K562 (cell line): ENCODE measurements around the gene MAN1A1. TPM values are rescaled to one million over a fixed set of nuclear protein-coding genes. Genes with fewer than 3 reads are reported as not detected.

ENCODE experiments used
- ADNP ChIP-seq: fragments of 200-800 bp; sonication (Bioruptor generic); IDR thresholded peaks from 2 replicates; pipeline ENCODE4 v1.6.1; 2016; ENCODE audit warnings: missing genetic modification characterization, missing compliant biosample characterization
- EP400 ChIP-seq: fragments of 450-650 bp; IDR thresholded peaks from 2 replicates; pipeline ENCODE4 v1.6.1; 2017; ENCODE audit warnings: antibody characterized with exemption, mild to moderate bottlenecking, moderate library complexity
- HDAC1 ChIP-seq, 2 experiments: fragments of 450-650 bp; IDR thresholded peaks; 2 replicates each; pipeline ENCODE4 v1.6.1; 2016 to 2017; ENCODE audit warnings: inconsistent platforms in 1 of 2, mild to moderate bottlenecking in 1 of 2, moderate library complexity in 1 of 2
- HEY1 ChIP-seq: fragments of 250-450 bp; sonication (Bioruptor Pico); IDR thresholded peaks from 2 replicates; pipeline ENCODE4 v1.5.0; 2020; ENCODE audit warnings: mild to moderate bottlenecking, moderate library complexity, borderline replicate concordance
- HMGXB4 ChIP-seq: sonication (generic); formaldehyde crosslinking; IDR thresholded peaks from 2 replicates; pipeline ENCODE4 v1.8.1; 2023; ENCODE audit warnings: mild to moderate bottlenecking, missing genetic modification reagents
- NR3C1 ChIP-seq: sonication (generic); formaldehyde crosslinking; IDR thresholded peaks from 2 replicates; pipeline ENCODE4 v1.8.1; 2022; ENCODE audit warnings: missing genetic modification reagents
- TAF9B ChIP-seq: fragments of 450-650 bp; IDR thresholded peaks from 2 replicates; pipeline ENCODE4 v1.6.1; 2018; ENCODE audit warnings: mild to moderate bottlenecking; ENCODE audit not compliant: partially characterized antibody
- ZMIZ1 ChIP-seq, 2 experiments: fragments of 150-350 bp in 1 of 2; IDR thresholded peaks; 2 replicates each; pipeline ENCODE4 v1.6.1; 2012 to 2016; ENCODE audit warnings: low read depth in 2 of 2, low read length in 2 of 2, mild to moderate bottlenecking in 1 of 2, moderate library complexity in 1 of 2
- ZNF133 ChIP-seq: fragments of 250-450 bp; sonication (Bioruptor Pico); IDR thresholded peaks from 2 replicates; pipeline ENCODE4 v1.4.0; 2020; ENCODE audit warnings: mild to moderate bottlenecking
- ZNF280A ChIP-seq: fragments of 450-650 bp; IDR thresholded peaks from 2 replicates; pipeline ENCODE4 v1.6.1; 2018; ENCODE audit warnings: mild to moderate bottlenecking, low read depth; ENCODE audit not compliant: partially characterized antibody
- polyA plus RNA-seq, 8 experiments: library from polyadenylated mRNA; depleted of rRNA in 4 of 8; stranded (reverse) in 5 of 8; unstranded in 3 of 8; fragments of >200 nt; fragmentation: Nextera tagmentation in 2 of 8; fragmentation: Illumina TruSeq in 1 of 8; extraction: Ambion mirVana in 2 of 8; extraction: Trizol in 1 of 8; gene quantifications; 2 replicates each; pipeline versions ENCODE4 v1.2.1 to v1.2.3, GENCODE V29; 2011 to 2014; ENCODE audit warnings: inconsistent platforms in 1 of 8, missing spikeins in 1 of 8
- total RNA-seq, 7 experiments: library from RNA; depleted of rRNA in 6 of 7; stranded (reverse); fragments of >200 nt in 6 of 7; fragmentation: Illumina TruSeq in 2 of 7; extraction: Trizol in 2 of 7; gene quantifications; 2 replicates each; pipeline versions ENCODE4 v1.2.1 to v1.2.3, GENCODE V29; 2011 to 2021; ENCODE audit warnings: low replicate concordance in 1 of 7
- TF ChIP-seq, protein P1 (sequence below): fragments of 150-350 bp; IDR thresholded peaks from 2 replicates; pipeline ENCODE4 v1.6.1; 2014; ENCODE audit warnings: low read depth, mild to moderate bottlenecking, low read length, borderline replicate concordance

MAN1A1 gene
- total and polyA plus RNA-seq, 9 of the 15 experiments (the other 6 are each of a cell fraction or from before 2014, with no cell fraction given), result 24.5 to 78.4 (median 59.7) TPM

DNA sequence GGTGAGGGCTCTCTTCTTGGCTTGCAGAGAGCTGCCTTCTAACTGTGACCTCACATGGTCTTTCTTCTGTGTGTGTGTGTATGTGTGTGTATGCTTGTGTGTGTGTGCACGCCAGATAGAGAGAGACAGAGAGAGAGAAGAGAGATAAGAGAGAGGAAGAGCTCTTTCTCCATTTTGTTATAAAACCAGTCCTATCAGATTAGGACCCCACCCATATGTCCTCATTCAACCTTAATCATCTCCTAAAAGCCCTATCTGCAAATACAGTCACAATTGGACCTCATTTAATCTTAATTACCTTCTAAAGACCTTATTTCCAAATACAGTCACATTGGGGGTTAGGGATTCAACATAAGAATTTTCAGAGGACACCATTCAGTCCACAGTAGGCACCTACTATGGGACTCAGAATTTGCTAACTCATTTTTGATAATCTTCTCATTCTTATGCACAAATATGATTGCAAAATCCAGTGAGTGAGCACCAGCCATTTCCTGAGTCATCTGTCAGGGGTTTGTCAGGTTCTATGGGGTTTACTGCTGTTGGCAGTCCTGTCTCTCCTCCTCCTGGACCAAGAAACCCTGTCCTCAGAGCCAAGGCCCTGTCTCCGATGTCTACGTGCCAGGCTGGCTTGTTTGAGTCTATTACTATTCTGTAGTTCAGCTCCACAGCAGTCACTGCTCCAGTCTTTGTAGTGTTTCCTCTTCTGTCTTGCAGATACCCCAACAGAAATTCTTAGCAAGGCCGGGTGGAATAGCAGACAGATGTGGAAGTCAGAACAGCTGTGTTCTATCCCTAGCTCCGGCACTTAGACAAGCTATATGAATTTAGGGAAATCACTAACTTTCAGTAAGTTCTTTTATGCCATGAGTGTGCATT, 212.1 kb downstream of the MAN1A1 start (continued):
- TF ChIP-seq TAF9B, result peak; percentile 73
- TF ChIP-seq, protein P1, sequence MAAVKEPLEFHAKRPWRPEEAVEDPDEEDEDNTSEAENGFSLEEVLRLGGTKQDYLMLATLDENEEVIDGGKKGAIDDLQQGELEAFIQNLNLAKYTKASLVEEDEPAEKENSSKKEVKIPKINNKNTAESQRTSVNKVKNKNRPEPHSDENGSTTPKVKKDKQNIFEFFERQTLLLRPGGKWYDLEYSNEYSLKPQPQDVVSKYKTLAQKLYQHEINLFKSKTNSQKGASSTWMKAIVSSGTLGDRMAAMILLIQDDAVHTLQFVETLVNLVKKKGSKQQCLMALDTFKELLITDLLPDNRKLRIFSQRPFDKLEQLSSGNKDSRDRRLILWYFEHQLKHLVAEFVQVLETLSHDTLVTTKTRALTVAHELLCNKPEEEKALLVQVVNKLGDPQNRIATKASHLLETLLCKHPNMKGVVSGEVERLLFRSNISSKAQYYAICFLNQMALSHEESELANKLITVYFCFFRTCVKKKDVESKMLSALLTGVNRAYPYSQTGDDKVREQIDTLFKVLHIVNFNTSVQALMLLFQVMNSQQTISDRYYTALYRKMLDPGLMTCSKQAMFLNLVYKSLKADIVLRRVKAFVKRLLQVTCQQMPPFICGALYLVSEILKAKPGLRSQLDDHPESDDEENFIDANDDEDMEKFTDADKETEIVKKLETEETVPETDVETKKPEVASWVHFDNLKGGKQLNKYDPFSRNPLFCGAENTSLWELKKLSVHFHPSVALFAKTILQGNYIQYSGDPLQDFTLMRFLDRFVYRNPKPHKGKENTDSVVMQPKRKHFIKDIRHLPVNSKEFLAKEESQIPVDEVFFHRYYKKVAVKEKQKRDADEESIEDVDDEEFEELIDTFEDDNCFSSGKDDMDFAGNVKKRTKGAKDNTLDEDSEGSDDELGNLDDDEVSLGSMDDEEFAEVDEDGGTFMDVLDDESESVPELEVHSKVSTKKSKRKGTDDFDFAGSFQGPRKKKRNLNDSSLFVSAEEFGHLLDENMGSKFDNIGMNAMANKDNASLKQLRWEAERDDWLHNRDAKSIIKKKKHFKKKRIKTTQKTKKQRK, result no peak
- no peak for TF ChIP-seq HMGXB4 (CRISPR knock-in tag)
- TF ChIP-seq ADNP (tag), result peak; percentile 84
- no peak for TF ChIP-seq ZNF280A
- peak in 1 of 2 experiments; percentile 72; a peak in 2 of 4 replicates for TF ChIP-seq ZMIZ1 (IDR thresholded peaks at IDR 0.05; ENCODE audit: low read depth in 2 of 2, low read length in 2 of 2)
- TF ChIP-seq HEY1 (CRISPR knock-in tag), result no peak
- peak; percentile 80 for TF ChIP-seq EP400
- no peak for TF ChIP-seq ZNF133
- no peak for TF ChIP-seq NR3C1 (CRISPR knock-in tag)
- peak; percentile 88 to 94; a peak in 3 of 4 replicates for TF ChIP-seq HDAC1 (IDR thresholded peaks at IDR 0.05)
